CMK (cell line): ENCODE data around the gene FES.
"Not testable (repeated sequence)": the region's sequence is repeated elsewhere in the genome, so short reads cannot be mapped to it uniquely, and the experiment has no call there.

Experiments used
- DNase-seq: peaks from one replicate; pipeline ENCODE4 v3.0.0-alpha.2; 2010; ENCODE audit warnings: low read depth

Gene FES

GRCh38 chr15:90862487-90862886, 21.8 kb upstream of the FES start:
- DNase-seq: no peak

DNA sequence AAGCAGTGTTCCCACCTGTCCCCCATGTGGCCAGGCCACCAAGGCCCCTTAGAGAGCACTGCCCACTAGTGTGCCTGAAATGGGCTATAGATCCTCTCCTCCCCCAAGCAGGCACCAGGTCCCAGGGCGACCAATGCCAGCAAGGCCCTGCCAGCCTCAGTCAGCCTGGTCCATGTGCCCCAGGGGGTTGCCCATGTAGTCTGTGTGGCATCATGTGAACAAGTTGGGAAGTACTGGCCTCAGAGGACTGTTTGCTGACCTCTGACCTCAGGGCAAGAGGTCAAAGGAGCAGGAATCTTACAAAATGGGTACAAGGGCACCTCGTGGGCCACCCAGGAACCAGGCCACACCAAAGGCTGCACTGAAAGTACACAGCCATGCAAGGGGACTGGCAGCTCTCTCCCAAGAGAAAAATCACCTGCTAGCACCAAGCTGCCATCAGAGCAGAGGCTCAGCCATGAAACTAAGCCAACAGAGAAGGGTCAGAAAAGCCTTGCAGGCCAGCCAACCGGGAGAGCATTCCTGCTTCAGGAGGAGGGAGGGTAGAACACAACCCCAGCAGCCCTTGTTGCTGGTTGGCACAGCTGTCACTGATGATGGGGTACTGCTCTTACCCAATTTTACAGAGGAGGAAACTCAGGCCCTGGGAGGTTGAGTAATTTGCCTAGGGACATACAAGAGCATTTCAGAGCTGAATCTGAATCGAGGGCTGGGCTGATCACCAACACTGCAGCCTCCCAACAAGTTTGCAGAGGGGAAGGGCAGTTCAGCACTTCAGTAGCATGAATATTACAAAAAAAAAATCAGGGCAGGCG, 21.1 kb upstream of the FES start:
- no peak for DNase-seq

DNA sequence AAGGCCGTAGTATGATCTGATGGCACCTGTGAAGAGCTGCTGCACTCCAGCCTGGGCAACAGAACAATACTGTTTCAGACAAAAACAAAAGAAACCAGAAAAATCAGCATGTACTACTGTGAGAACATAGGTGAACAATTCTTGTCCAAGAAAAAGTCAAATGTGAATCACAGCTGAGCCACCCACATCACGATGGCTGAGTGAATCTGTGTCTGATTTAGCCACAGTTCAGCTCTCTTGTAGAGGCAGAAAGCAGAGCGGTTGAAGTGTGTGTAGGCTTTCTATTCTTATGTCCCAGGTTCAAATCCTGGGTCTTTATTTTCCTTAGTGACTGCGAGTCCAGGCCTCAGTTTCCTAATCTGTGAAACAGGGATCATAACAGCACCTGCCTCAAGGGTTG, 20.3 kb upstream of the FES start:
- DNase-seq: no peak

GRCh38 chr15:90864507-90864906, 19.8 kb upstream of the FES start:
- DNase-seq: no peak

- DNase-seq: no peak
Observed at GRCh38 chr15:90865702-90866101, 18.6 kb upstream of the FES start.

GRCh38 chr15:90866161-90866715, 18.1 kb upstream of the FES start:
- DNase-seq: no peak

DNA sequence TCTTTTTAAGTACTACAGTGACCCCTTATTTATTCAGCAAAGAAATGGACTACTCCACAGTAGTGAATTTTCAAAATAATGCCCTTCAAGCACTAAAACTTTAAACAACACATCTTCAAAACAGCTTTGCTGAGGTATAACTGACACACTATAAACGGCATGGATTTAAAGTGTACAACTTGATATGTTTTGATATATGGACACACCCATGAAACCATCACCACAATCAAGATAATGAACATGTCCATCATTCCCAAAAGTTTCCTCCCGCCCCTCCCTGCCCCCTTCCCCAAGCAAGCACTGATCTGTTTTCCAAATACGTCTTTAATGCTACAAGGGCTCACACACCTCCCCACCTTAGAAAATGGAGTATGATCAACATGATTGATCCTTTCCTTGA, 17.5 kb upstream of the FES start:
- no peak for DNase-seq

DNA sequence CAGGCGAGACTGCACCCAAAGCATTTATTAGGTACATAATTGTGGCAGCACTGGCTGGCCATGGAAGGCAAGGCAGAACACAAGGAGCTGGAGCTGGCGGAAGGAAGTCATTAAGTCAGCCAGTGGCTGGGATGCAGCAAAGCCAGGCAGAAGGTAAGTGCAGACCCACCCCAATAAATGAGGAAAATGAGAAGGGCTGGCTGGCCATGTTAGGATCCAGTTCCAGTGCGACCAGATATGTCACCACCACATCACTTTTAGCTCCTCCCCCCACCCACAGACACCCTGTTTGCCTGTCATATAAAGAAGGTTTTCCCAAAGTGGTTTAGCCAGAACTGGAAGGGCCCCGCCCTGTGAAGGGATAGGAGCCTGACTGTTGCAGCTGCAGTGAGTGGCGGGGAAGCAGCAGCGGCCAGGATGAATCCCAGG, 16.0 kb upstream of the FES start, which contains the start of gene FURIN:
FURIN (plus strand) TSS at position 328 of the 429 bp plus-strand sequence. CDS start 7,153 bp downstream, outside the sequence.
- no peak for DNase-seq

GRCh38 chr15:90869140-90869541, 15.2 kb upstream of the FES start:
- no peak for DNase-seq

DNA sequence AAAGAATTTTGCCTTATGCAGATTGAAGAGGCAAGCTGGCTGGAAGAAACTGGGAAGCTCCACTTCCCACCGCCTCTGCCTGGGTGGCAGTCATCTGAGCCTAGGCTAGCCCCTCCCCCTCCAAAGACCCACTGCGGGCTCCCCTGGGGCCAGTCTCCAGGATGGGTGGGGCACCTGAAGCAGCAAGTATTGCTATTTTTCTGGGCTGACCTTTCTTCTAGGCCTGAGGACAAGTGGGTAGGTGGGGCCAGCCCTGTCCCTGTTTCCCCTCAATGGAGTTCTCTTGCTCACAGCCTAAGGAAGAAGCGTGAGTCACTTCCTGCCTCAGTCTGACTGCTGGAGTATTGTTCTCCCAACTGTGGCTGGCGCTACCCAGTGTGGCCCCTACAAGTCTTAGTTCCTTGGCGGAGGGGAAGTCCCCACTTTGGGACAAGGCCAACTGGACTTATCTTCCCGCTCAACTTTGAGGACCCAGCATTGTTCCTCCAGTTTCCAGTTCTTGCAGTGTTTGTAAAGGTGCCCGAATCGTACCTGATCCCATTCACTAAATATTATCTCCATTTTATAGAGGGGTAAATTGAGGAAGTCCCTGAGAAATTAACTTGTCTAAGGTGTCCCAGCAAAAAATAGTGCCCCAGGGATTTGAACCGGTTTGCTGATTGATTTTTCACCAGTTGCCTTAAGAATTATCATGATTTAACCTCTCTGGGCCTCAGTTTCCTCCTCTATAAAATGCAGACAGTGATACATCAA, 14.5 kb upstream of the FES start:
- DNase-seq: peak; percentile 94

DNA sequence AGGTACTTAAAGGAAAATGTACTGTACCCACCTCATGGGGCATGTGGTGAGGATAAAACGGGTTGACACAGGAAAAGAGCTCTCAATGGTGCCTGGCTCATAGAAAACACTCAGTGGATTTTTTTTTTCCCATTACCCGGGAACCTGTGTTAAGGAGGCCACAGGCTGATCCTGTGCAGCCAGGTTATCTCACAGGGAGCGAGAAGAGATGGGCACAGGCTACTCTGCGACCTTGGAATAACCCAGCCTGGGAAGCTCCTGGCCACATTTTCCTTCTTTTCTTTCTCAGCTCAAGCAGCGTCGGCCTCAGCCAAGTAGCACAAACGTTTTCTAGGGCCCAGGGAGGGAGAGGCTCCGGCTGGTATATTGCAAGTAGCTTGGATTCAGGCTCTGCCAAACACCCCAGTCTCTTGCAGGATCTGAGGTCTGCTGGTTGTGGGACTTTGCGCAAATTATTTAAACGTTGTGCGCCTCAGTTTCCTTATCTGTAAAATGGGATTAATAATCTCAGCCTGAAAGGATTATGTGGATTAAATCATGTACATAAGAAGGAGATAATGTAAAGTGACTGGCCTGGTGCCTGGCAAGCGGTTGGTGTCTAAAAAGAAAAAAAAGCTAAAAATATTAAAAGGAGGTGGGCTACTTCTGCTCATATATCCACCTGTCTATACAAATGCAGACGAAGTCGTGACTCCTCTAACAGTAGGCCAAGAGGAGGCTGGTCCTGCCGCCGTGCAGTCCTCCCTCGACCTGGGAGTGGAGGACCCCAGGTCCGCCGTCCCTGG, 13.8 kb upstream of the FES start:
- DNase-seq: no peak

- no peak for DNase-seq
Observed at GRCh38 chr15:90871139-90871715, 13.1 kb upstream of the FES start.

DNA sequence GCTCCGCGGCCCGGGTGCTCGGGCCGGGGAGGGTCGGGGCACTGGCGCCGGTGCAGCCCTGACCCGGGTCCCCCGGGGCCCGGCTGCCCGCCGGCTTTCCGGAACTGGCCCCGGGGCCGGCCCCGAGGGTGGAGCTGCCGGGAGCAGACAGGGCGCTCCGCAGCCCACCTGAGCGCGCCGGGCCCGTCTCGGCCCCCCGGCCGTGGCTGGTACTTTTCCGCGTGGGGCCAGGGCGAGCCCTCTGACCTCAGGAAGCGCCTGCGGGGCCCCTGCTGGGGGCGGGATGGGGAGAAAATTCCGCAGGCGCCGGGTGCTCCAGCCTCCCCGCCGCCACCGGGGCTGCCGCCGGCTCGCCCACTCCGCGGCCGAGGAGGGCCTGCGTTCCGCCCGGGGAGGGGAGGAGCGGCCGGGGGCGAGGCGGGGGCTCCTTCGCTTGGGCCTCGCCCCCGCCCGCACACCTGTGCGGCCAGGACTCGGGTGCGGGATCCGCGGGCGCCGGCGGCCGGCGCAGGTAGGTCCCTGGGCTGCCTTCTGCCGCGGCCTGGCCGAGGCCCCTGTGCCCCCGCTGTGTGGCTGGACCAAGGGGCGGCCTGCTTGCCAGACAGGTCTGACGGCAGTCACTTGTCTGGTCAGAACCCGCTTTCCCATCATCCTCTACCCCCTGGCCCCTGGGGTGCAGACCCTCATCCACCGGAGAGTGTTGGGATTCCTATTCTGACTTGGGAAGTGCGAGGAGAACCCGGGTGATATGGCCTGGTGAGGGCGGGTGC, 12.4 kb upstream of the FES start:
- no peak for DNase-seq

GRCh38 chr15:90872486-90873184, 11.7 kb upstream of the FES start:
- DNase-seq: no peak

DNA sequence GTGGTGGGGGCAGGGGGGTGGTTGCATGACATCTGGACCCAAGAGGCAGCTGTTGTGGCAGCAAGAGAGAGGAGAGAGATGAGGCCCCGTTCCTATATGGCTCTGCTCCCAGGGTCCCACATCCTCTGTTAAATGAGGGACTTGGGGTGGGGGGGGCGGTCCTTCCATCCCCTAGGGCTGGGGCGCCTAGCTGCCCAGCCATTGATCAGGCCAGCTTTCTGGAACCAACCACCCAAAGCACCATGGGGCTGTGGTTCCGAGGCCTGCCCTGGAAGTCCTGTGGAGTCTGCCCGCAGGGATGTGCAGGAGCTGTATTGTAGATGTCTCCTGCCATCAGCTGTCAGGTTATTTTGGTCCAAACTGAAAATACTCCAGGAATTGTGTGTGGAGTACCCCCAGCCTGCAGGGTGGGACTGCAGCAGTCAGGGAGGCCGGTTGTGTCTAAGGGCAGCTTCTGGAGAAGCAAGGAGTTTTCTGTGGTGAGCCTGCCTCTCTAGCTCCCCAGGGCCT, 10.8 kb upstream of the FES start:
- no peak for DNase-seq

- DNase-seq: no peak
Observed at GRCh38 chr15:90873998-90874605, 10.2 kb upstream of the FES start.

DNA sequence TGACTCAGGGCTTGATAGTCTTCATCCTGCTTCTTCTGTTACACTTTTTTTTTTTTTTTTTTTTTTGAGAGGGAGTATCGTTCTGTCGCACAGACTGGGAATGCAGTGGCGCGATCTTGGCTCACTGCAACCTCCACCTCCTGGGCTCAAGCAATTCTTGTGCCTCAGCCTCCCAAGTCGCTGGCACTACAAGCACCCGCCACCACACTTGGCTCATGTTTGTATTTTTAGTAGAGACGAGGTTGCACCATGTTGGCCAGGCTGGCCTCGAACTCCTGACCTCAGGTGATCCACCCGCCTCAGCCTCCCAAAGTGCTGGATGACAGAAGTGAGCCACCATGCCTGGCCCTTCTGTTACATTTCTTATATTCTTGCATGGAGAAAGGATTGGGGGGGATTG, 9.3 kb upstream of the FES start:
- DNase-seq: not testable (repeated sequence)

- no peak for DNase-seq
Observed at GRCh38 chr15:90875549-90875981, 8.7 kb upstream of the FES start.

DNA sequence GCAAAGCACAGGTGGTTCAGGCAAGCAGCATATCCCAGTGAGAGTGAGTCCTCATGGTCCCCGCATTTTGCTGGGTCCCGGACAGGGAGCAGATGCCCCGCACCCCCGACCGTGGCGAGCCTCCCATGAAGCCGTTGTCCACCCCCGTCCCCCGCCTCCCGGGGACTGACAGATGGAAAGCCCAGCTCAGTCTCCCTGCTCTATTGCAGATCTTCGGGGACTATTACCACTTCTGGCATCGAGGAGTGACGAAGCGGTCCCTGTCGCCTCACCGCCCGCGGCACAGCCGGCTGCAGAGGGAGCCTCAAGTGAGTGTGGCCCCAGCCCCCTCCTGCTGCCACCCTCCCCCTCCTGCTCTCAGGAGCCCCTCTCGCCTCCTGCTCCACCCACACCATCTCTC, 8.3 kb upstream of the FES start:
- no peak for DNase-seq
